ENCODE results near the gene RBM23.

Gene RBM23

GRCh38 chr14:22846811-22847307 is 72.1 kb downstream of the RBM23 start:
- TF ChIP-seq FOXP2 (optimal IDR thresholded peaks at IDR 0.05; ENCODE audit: borderline replicate concordance, extremely low read depth, extremely low read length, insufficient read depth) (no peak), TAF1 (IDR thresholded peaks at IDR 0.05; ENCODE audit: borderline replicate concordance, insufficient read depth, low read length) (no peak), SIN3A (IDR thresholded peaks at IDR 0.05; ENCODE audit: borderline replicate concordance, insufficient read depth, low read length) (no peak), REST (IDR thresholded peaks at IDR 0.05; ENCODE audit: insufficient read depth in 1 of 2, low read depth in 2 of 2, low read length in 2 of 2) (no peak), POLR2AphosphoS5 (IDR thresholded peaks at IDR 0.05; ENCODE audit: low read depth, low read length) (no peak)

- TF ChIP-seq SIN3A (IDR thresholded peaks at IDR 0.05; ENCODE audit: borderline replicate concordance, insufficient read depth, low read length) (no peak), TAF1 (IDR thresholded peaks at IDR 0.05; ENCODE audit: borderline replicate concordance, insufficient read depth, low read length) (no peak), FOXP2 (optimal IDR thresholded peaks at IDR 0.05; ENCODE audit: borderline replicate concordance, extremely low read depth, extremely low read length, insufficient read depth) (no peak), REST (IDR thresholded peaks at IDR 0.05; ENCODE audit: insufficient read depth in 1 of 2, low read depth in 2 of 2, low read length in 2 of 2) (no peak), POLR2AphosphoS5 (IDR thresholded peaks at IDR 0.05; ENCODE audit: low read depth, low read length) (no peak)
Measured at GRCh38 chr14:22845821-22846625, 72.9 kb downstream of the RBM23 start.

GRCh38 chr14:22845103-22845394 is 73.9 kb downstream of the RBM23 start:
- TF ChIP-seq SIN3A (IDR thresholded peaks at IDR 0.05; ENCODE audit: borderline replicate concordance, insufficient read depth, low read length) (no peak), POLR2AphosphoS5 (IDR thresholded peaks at IDR 0.05; ENCODE audit: low read depth, low read length) (no peak), TAF1 (IDR thresholded peaks at IDR 0.05; ENCODE audit: borderline replicate concordance, insufficient read depth, low read length) (no peak), REST (IDR thresholded peaks at IDR 0.05; ENCODE audit: insufficient read depth in 1 of 2, low read depth in 2 of 2, low read length in 2 of 2) (no peak), FOXP2 (optimal IDR thresholded peaks at IDR 0.05; ENCODE audit: borderline replicate concordance, extremely low read depth, extremely low read length, insufficient read depth) (no peak)

GRCh38 chr14:22844221-22845102 is 74.5 kb downstream of the RBM23 start:
- TF ChIP-seq SIN3A (IDR thresholded peaks at IDR 0.05; ENCODE audit: borderline replicate concordance, insufficient read depth, low read length) (no peak), TAF1 (IDR thresholded peaks at IDR 0.05; ENCODE audit: borderline replicate concordance, insufficient read depth, low read length) (no peak), POLR2AphosphoS5 (IDR thresholded peaks at IDR 0.05; ENCODE audit: low read depth, low read length) (no peak), FOXP2 (optimal IDR thresholded peaks at IDR 0.05; ENCODE audit: borderline replicate concordance, extremely low read depth, extremely low read length, insufficient read depth) (no peak), REST (IDR thresholded peaks at IDR 0.05; ENCODE audit: insufficient read depth in 1 of 2, low read depth in 2 of 2, low read length in 2 of 2) (no peak)

Measured in PFSK-1 (cell line).